Tibial nerve (tissue), 3 donors: ENCODE results near the gene HNRNPA3.

ENCODE experiments used
- POLR2A ChIP-seq, 2 donors: fragments of 450-650 bp; IDR thresholded peaks; one replicate each; pipeline ENCODE4 v1.6.1; 2017; ENCODE audit warnings: antibody characterized with exemption in 2 of 2, mild to moderate bottlenecking in 2 of 2, moderate library complexity in 2 of 2
- TF ChIP-seq, protein P1 (sequence below), 5 experiments: fragments of 200-600 bp in 3 of 5; fragments of 450-650 bp in 2 of 5; sonication (generic) in 3 of 5; IDR thresholded peaks; one replicate each; pipeline ENCODE4 v1.5.1; 2016 to 2019; ENCODE audit warnings: antibody characterized with exemption in 5 of 5, mild to moderate bottlenecking in 3 of 5, moderate library complexity in 2 of 5

DNA sequence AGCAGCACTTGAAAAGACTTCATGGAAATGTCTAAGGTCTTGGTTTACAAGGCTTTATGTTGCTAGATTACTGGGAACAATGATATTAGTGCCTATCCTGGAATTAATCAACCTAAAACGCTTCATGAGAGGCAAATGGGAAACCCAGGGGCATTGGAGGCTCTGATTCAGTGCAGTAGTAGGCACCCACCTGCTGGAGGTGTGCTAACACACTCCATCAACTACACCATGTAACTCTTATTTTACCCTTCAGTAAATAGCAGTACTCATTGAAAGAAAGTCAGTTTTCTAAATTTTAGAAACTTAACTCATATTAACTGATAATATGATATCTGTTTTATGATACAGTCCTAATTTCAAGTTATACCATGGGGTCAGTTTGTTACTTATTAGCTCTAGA is 17.4 kb upstream of the HNRNPA3 start:
- TF ChIP-seq, protein P1, sequence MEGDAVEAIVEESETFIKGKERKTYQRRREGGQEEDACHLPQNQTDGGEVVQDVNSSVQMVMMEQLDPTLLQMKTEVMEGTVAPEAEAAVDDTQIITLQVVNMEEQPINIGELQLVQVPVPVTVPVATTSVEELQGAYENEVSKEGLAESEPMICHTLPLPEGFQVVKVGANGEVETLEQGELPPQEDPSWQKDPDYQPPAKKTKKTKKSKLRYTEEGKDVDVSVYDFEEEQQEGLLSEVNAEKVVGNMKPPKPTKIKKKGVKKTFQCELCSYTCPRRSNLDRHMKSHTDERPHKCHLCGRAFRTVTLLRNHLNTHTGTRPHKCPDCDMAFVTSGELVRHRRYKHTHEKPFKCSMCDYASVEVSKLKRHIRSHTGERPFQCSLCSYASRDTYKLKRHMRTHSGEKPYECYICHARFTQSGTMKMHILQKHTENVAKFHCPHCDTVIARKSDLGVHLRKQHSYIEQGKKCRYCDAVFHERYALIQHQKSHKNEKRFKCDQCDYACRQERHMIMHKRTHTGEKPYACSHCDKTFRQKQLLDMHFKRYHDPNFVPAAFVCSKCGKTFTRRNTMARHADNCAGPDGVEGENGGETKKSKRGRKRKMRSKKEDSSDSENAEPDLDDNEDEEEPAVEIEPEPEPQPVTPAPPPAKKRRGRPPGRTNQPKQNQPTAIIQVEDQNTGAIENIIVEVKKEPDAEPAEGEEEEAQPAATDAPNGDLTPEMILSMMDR (IDR thresholded peaks at IDR 0.05): no peak
- no peak for TF ChIP-seq POLR2A (IDR thresholded peaks at IDR 0.05)
